ENCODE results near the gene TTC28. TPM values are rescaled to one million over a fixed set of nuclear protein-coding genes. Genes with fewer than 3 reads are reported as not detected.
"Not testable (repeated sequence)": the region's sequence is repeated elsewhere in the genome, so short reads cannot be mapped to it uniquely, and the experiment has no call there.

The TTC28 gene
- total and polyA plus RNA-seq, 8 donors: 31.1 to 44.2 (median 41.4) TPM

GRCh38 chr22:28375761-28376534, 303.7 kb downstream of the TTC28 start:
- H3K9me3 ChIP-seq: no peaks in the 10 kb centered on the region
- no peak overlapping the region for H3K27ac ChIP-seq
- DNase-seq: peak in 1 of 4 donors; percentile 37
- no peak for TF ChIP-seq CTCF (IDR thresholded peaks at IDR 0.05)
- no peak overlapping the region for H3K4me3 ChIP-seq
- peaks cover 13 to 48% of the 10 kb centered on the region in 2 donors for H3K4me1 ChIP-seq
- intact Hi-C loops (cut with DNase I): no loop called here
- ATAC-seq: peak; percentile 51
- H3K27me3 ChIP-seq: no peaks in the 10 kb centered on the region
- H3K36me3 ChIP-seq: no peaks in the 10 kb centered on the region

- no peaks in the 10 kb centered on the region for H3K36me3 ChIP-seq
- intact Hi-C loops (cut with DNase I): no loop called here
- no peak overlapping the region for H3K4me3 ChIP-seq
- H3K4me1 ChIP-seq: peaks cover 9 to 29% of the 10 kb centered on the region in 2 donors
- TF ChIP-seq CTCF (IDR thresholded peaks at IDR 0.05): no peak
- no peak overlapping the region for H3K27ac ChIP-seq
- ATAC-seq (peak; percentile 31), DNase-seq (no peak)
- peaks cover 0 to 3% of the 10 kb centered on the region in 2 donors for H3K9me3 ChIP-seq
- no peaks in the 10 kb centered on the region for H3K27me3 ChIP-seq
These were observed 305.8 kb downstream of the TTC28 start for GRCh38 chr22:28373831-28374230.

- Histone ChIP-seq H3K4me3 (no peak overlapping the region), H3K27me3 (no peaks in the 10 kb centered on the region), H3K27ac (no peak overlapping the region), H3K9me3 (peaks cover 0 to 3% of the 10 kb centered on the region in 2 donors), H3K36me3 (no peaks in the 10 kb centered on the region), H3K4me1 (peaks cover 5 to 19% of the 10 kb centered on the region in 2 donors)
- TF ChIP-seq CTCF (IDR thresholded peaks at IDR 0.05): no peak
- ATAC-seq (no peak), DNase-seq (no peak)
- intact Hi-C loops (cut with DNase I): no loop called here
These were observed 309.8 kb downstream of the TTC28 start for GRCh38 chr22:28369854-28370253.

- no peak overlapping the region for H3K4me3 ChIP-seq
- peaks cover 0 to 18% of the 10 kb centered on the region in 2 donors for H3K9me3 ChIP-seq
- H3K27ac ChIP-seq: no peak overlapping the region
- TF ChIP-seq CTCF (IDR thresholded peaks at IDR 0.05): no peak
- ATAC-seq: no peak
- no peaks in the 10 kb centered on the region for H3K36me3 ChIP-seq
- no peaks in the 10 kb centered on the region for H3K27me3 ChIP-seq
- H3K4me1 ChIP-seq: no peaks in the 10 kb centered on the region
- DNase-seq: no peak
- intact Hi-C loops (cut with DNase I): no loop called here
These were observed 312.8 kb downstream of the TTC28 start for GRCh38 chr22:28366856-28367255.

- no peak for TF ChIP-seq CTCF (IDR thresholded peaks at IDR 0.05)
- H3K4me3 ChIP-seq: no peak overlapping the region
- no peaks in the 10 kb centered on the region for H3K27me3 ChIP-seq
- intact Hi-C loops (cut with DNase I): no loop called here
- no peaks in the 10 kb centered on the region for H3K36me3 ChIP-seq
- no peak overlapping the region for H3K27ac ChIP-seq
- H3K4me1 ChIP-seq: no peaks in the 10 kb centered on the region
- DNase-seq: no peak
- peaks cover 0 to 18% of the 10 kb centered on the region in 2 donors for H3K9me3 ChIP-seq
- no peak for ATAC-seq
These were observed 314.3 kb downstream of the TTC28 start for GRCh38 chr22:28365371-28365770.

GRCh38 chr22:28364105-28364504, 315.5 kb downstream of the TTC28 start:
- H3K9me3 ChIP-seq: peaks cover 0 to 18% of the 10 kb centered on the region in 2 donors
- ATAC-seq, DNase-seq: not testable (repeated sequence)

More at GRCh38 chr22:28364105-28364504, 315.5 kb downstream of the TTC28 start:
- H3K4me3 ChIP-seq; H3K27ac ChIP-seq; H3K4me1 ChIP-seq; H3K27me3 ChIP-seq; H3K36me3 ChIP-seq; intact Hi-C loops (cut with DNase I): not testable (repeated sequence)

Measured in left lung (tissue), 10 donors.